IPS-20b (cell line): Measurements from ENCODE around the gene B3GNT4.

Experiments
- H3K27ac ChIP-seq: one replicate; pipeline ENCODE4 v1.5.1; 2013; ENCODE audit warnings: low read length
- H3K27me3 ChIP-seq: 2 replicates; pipeline ENCODE4 v1.6.1; 2013; ENCODE audit warnings: mild to moderate bottlenecking, low read length, inconsistent platforms; ENCODE audit not compliant: insufficient read depth
- H3K36me3 ChIP-seq: 2 replicates; pipeline ENCODE4 v1.6.1; 2013; ENCODE audit warnings: low read depth, mild to moderate bottlenecking, inconsistent platforms, low read length, moderate library complexity; ENCODE audit not compliant: insufficient read depth
- H3K4me1 ChIP-seq: 2 replicates; pipeline ENCODE4 v1.6.1; 2013; ENCODE audit warnings: mild to moderate bottlenecking, control low read depth, inconsistent platforms, low read length, moderate library complexity; ENCODE audit not compliant: insufficient read depth
- H3K4me3 ChIP-seq: 2 replicates; pipeline ENCODE4 v1.5.1; 2013; ENCODE audit warnings: mild to moderate bottlenecking, low read length, inconsistent platforms
- H3K9ac ChIP-seq: 2 replicates; pipeline ENCODE4 v1.6.1; 2013; ENCODE audit warnings: low read depth, mild to moderate bottlenecking, inconsistent platforms, low read length, moderate library complexity
- H3K9me3 ChIP-seq: 2 replicates; pipeline ENCODE4 v1.6.1; 2013; ENCODE audit warnings: mild to moderate bottlenecking, low read depth, low read length, inconsistent platforms; ENCODE audit not compliant: insufficient read depth

The B3GNT4 gene

DNA sequence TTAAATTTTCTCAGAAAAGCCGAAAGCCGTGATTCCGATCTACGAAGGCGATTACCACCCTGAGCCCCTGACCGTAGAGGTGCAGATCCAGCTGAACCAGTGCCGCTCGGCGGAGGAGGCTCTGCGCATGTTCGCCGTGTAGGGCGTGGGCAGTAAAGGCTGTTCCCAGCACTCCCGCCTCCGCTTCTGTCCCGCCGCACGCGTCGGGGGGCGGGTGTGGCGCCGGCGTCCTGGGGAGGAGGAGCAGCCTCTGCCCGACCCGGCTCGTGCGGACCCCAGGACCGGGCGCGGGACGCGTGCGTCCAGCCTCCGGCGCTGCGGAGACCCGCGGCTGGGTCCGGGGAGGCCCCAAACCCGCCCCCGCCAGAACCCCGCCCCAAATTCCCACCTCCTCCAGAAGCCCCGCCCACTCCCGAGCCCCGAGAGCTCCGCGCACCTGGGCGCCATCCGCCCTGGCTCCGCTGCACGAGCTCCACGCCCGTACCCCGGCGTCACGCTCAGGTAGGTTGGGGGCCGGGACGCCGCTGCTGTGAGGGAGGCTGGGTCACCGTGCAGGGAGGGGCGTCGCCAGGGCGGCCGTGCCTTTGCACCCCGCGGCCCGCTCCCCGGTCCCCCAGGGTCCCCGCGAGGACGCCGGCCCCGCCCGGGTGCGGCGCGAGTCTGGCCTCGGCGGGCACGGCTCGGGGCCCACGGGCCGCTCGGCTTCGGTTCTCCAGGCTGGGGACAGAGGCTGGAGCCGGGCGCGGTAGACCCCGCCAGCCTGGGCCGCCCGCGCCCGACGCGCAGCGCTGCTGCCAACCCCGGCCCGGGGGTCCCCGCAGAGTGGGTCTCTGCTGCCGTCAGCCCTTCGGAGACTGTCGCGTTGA, at the start of gene B3GNT4:
B3GNT4 (plus strand) TSS at position 409 of the 866 bp plus-strand sequence. CDS start 910 bp downstream, outside the sequence.
- H3K9ac ChIP-seq = no peak within 1 kb of the TSS
- no peaks in the 10 kb centered on the region for H3K9me3 ChIP-seq
- H3K27ac ChIP-seq = no peak within 1 kb of the TSS

DNA sequence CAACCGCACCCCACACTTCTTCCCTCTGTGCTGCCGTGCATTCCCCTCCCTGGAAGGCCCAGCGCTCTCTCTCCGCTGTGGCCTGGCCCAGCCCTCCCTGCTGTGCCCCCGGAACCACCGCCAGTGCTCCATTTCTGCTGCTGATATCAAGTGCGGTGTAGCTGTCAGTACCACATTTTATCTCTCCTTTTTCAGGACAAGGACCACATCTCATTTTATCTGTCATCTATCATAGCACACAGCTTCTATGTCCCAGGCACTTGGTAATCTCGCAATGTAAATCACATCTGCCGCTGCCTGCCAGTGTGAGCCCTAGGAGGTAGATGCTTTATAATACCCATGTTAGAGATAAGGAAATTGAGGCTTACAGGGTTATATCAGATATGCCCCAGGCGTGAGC, 47.8 kb upstream of the B3GNT4 start:
- Histone ChIP-seq H3K36me3 (no peaks in the 10 kb centered on the region), H3K27me3 (no peaks in the 10 kb centered on the region), H3K9ac (no peak overlapping the region), H3K4me3 (no peak overlapping the region), H3K27ac (no peak overlapping the region), H3K9me3 (no peaks in the 10 kb centered on the region), H3K4me1 (no peaks in the 10 kb centered on the region)

More for the DNA sequence above, at the start of gene B3GNT4:
- Histone ChIP-seq H3K27me3 (peaks cover 59% of the 10 kb centered on the region), H3K4me3 (peak within 1 kb of the TSS; percentile 68), H3K36me3 (peaks cover 20% of the 10 kb centered on the region), H3K4me1 (peaks cover 2% of the 10 kb centered on the region; the same call in 1 of the 2 replicates)

DNA sequence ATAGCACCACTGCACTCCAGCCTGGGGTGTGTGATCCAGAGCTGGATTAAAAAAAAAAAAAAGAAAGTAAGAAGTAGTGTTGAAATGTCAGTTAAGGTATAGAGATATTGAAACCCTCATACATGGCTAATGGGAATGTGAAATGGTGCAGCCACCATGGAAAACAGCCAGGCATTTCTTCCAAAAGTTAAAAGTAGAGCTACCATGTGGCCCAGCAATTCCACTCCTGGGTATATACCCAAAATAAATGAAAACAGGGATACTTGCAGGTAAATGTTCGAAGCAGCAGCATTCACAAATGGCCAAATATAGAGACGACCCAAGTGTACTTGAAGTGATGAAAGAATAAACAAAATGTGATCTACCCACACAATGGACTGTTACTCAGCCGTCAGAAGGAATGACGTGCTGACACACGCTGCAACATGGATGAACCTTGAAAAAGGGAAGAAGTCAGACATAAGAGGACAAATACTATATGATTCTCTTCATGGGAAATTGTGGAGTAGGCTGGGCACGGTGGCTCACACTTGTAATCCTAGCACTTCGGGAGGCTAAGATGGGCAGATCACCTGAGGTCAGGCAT, 44.7 kb upstream of the B3GNT4 start:
- H3K27ac ChIP-seq = no peak overlapping the region
- H3K27me3 ChIP-seq = no peaks in the 10 kb centered on the region
- H3K9ac ChIP-seq = no peak overlapping the region
- no peaks in the 10 kb centered on the region for H3K4me1 ChIP-seq
- H3K36me3 ChIP-seq = no peaks in the 10 kb centered on the region
- no peaks in the 10 kb centered on the region for H3K9me3 ChIP-seq
- H3K4me3 ChIP-seq = no peak overlapping the region

DNA sequence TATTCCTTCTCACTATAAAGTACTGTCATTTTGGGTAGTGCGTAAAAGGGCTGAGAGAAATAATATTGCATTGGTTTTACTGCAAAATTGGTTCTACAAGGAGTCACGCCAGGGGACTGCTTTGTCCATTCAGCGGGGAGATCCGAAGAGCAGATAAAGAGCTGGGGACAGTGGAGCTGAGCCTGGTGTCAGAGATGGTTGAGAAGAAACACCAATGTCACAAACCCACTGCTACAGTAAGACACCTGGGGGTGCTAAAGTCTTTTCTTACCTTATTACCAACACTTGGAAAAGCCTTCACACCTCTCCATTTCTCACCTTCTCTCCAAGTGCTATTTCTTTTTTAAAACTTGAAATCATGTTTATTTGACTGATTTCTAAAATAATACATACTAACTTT, 43.6 kb upstream of the B3GNT4 start:
- no peak overlapping the region for H3K4me3 ChIP-seq
- H3K9ac ChIP-seq = no peak overlapping the region
- H3K27me3 ChIP-seq = no peaks in the 10 kb centered on the region
- H3K36me3 ChIP-seq = no peaks in the 10 kb centered on the region
- H3K9me3 ChIP-seq = no peaks in the 10 kb centered on the region
- H3K4me1 ChIP-seq = no peaks in the 10 kb centered on the region
- no peak overlapping the region for H3K27ac ChIP-seq

DNA sequence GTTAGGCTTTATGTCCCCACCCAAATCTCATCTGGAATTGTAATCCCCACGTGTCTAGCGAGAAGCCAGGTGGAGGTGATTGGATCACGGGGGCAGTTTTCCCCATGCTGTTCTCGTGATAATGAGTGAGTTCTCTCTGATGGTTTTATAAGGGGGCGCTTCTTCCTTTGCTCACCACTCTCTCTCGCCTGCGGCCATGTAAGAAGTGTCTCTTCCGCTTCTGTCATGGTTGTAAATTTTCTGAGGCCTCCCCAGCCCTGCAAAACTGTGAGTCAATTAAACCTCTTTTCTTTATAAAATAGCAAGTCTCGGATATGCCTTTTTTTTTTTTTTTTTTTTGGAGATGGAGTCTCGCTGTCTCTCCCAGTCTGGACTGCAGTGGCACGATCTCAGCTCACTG, 42.7 kb upstream of the B3GNT4 start:
- H3K4me3 ChIP-seq = no peak overlapping the region
- no peaks in the 10 kb centered on the region for H3K4me1 ChIP-seq
- H3K9ac ChIP-seq = no peak overlapping the region
- no peaks in the 10 kb centered on the region for H3K9me3 ChIP-seq
- no peak overlapping the region for H3K27ac ChIP-seq
- no peaks in the 10 kb centered on the region for H3K36me3 ChIP-seq
- H3K27me3 ChIP-seq = no peaks in the 10 kb centered on the region

DNA sequence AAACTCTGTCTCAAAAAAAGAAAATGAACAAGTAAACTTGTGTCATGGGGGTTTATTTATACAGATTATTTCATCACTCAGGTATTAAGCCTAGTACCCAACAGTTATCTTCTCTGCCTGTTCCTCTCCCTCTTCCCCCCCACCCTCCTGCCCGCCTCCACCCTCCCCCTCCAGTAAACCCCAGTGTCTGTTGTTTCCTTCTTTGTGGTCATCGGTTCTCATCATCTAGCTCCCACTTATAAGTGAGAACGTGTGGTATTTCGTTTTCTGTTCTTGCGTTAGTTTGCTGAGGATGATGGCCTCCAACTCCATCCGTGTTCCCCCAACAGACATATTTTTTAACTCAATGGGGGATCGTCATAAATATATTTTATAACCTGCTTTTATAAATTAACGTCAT, 41.8 kb upstream of the B3GNT4 start:
- H3K9me3 ChIP-seq = no peaks in the 10 kb centered on the region
- H3K4me1 ChIP-seq = no peaks in the 10 kb centered on the region
- H3K36me3 ChIP-seq = no peaks in the 10 kb centered on the region
- no peak overlapping the region for H3K27ac ChIP-seq
- H3K9ac ChIP-seq = no peak overlapping the region
- H3K27me3 ChIP-seq = no peaks in the 10 kb centered on the region
- H3K4me3 ChIP-seq = no peak overlapping the region

DNA sequence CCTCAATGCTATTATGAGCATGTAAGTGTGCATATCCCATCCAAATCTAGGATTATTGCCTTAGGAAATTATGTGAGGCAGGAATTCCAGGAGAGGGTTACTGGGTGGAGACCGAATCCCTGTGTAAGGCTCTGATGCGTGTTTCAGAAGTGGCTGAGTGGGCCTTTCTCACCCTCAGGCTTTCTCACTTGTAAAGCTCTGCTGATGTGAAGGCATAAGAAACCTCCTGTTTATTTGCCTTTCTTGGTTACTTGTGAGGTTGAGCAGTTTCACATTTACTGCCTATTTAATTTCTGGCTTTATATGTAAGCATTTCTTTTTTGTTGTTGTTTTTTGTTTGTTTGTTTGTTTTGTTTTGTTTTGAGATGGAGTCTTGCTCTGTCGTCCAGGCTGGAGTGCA, 40.5 kb upstream of the B3GNT4 start:
- Histone ChIP-seq H3K4me1 (no peaks in the 10 kb centered on the region), H3K27ac (no peak overlapping the region), H3K27me3 (no peaks in the 10 kb centered on the region), H3K9ac (no peak overlapping the region), H3K9me3 (no peaks in the 10 kb centered on the region), H3K4me3 (no peak overlapping the region), H3K36me3 (no peaks in the 10 kb centered on the region)

- no peak overlapping the region for H3K27ac ChIP-seq
- no peaks in the 10 kb centered on the region for H3K9me3 ChIP-seq
- no peak overlapping the region for H3K4me3 ChIP-seq
- H3K36me3 ChIP-seq = no peaks in the 10 kb centered on the region
- no peaks in the 10 kb centered on the region for H3K27me3 ChIP-seq
- no peaks in the 10 kb centered on the region for H3K4me1 ChIP-seq
- no peak overlapping the region for H3K9ac ChIP-seq
These were observed 36.8 kb upstream of the B3GNT4 start for GRCh38 chr12:122166422-122167349.

- Histone ChIP-seq H3K4me3 (no peak overlapping the region), H3K36me3 (no peaks in the 10 kb centered on the region), H3K27me3 (no peaks in the 10 kb centered on the region), H3K4me1 (no peaks in the 10 kb centered on the region), H3K27ac (no peak overlapping the region), H3K9ac (no peak overlapping the region), H3K9me3 (no peaks in the 10 kb centered on the region)
These were observed 36.1 kb upstream of the B3GNT4 start for GRCh38 chr12:122167356-122167925.

GRCh38 chr12:122168492-122168891, 35.0 kb upstream of the B3GNT4 start:
- Histone ChIP-seq H3K4me3 (no peak overlapping the region), H3K4me1 (no peaks in the 10 kb centered on the region), H3K36me3 (no peaks in the 10 kb centered on the region), H3K27ac (no peak overlapping the region), H3K9me3 (no peaks in the 10 kb centered on the region), H3K9ac (no peak overlapping the region), H3K27me3 (no peaks in the 10 kb centered on the region)

GRCh38 chr12:122171399-122171798, 32.1 kb upstream of the B3GNT4 start:
- Histone ChIP-seq H3K4me3 (no peak overlapping the region), H3K9ac (no peak overlapping the region), H3K36me3 (no peaks in the 10 kb centered on the region), H3K9me3 (no peaks in the 10 kb centered on the region), H3K27ac (no peak overlapping the region), H3K4me1 (no peaks in the 10 kb centered on the region), H3K27me3 (no peaks in the 10 kb centered on the region)
